HG02571 (cell line): ENCODE results near the gene POLL.
"Not testable (repeated sequence)": the region's sequence is repeated elsewhere in the genome, so short reads cannot be mapped to it uniquely, and the experiment has no call there.

Experiments
- ATAC-seq: cut with Tn5 transposase; IDR thresholded peaks from one replicate; pipeline ENCODE4 v1.9.1; 2021; ENCODE audit warnings: mild to moderate bottlenecking, moderate library complexity; ENCODE audit not compliant: unreplicated experiment

The POLL gene

GRCh38 chr10:101611096-101611905, 23.2 kb upstream of the POLL start:
- ATAC-seq, result no peak

DNA sequence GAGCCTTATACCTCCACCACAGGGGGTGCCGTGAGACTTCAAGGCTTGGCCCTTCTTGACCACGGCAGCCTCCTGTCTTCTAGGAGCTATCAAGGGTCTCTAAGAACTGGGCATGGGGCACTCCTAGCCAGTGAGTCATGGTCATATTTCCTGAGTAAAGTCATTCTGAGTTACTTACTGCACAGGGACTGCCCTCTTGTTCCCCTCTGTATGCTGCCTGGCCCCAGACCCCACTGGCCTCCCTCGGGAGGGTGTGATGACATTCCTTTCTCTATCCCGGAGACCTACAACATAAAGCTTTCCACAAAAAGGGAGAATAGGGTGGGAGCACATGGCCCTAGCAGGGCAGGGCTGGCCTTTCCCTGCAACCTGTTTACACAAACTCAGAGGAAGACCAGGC, 21.4 kb upstream of the POLL start:
- ATAC-seq, result no peak

DNA sequence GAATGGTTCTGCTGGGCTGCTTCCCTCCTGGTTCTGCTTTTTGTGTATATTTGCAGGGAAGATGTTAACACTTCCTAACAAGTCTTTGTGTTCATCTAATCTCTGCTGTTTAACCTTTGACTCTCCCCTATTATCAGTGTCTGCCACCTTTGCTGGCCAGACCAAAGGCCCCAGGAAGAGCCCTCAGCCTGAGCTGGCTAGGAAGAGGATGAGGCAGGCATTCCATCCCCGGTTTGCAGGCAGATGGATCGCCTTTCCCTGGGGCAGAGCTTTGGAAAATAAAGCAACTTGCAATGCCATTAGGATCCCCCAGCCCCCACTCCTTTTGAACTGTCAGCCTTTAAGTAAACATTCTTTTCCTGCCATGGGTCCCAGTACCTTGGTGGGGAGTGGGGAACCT, 19.1 kb upstream of the POLL start:
- no peak for ATAC-seq

- ATAC-seq, result no peak
These were observed 14.8 kb upstream of the POLL start for GRCh38 chr10:101602761-101603398.

DNA sequence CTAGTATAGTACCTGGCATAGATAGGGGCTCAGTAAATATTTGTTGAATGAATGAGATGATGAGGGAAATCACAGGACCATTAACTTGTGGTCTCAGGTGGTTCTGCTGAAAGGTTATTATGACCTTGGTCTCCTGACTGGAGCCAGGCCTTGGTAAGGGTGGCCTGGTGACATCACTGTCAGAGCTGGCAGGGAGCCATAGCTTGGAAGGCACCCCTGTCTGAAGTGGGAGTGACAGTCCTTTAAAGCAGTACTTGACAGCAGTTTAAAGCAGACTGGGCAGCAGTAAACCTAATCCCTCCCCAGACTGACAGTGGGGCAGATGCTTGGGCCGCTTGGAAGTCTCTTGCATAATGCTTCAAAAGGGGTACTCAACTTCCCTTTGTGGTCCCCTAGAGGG, 13.5 kb upstream of the POLL start:
- ATAC-seq, result no peak

DNA sequence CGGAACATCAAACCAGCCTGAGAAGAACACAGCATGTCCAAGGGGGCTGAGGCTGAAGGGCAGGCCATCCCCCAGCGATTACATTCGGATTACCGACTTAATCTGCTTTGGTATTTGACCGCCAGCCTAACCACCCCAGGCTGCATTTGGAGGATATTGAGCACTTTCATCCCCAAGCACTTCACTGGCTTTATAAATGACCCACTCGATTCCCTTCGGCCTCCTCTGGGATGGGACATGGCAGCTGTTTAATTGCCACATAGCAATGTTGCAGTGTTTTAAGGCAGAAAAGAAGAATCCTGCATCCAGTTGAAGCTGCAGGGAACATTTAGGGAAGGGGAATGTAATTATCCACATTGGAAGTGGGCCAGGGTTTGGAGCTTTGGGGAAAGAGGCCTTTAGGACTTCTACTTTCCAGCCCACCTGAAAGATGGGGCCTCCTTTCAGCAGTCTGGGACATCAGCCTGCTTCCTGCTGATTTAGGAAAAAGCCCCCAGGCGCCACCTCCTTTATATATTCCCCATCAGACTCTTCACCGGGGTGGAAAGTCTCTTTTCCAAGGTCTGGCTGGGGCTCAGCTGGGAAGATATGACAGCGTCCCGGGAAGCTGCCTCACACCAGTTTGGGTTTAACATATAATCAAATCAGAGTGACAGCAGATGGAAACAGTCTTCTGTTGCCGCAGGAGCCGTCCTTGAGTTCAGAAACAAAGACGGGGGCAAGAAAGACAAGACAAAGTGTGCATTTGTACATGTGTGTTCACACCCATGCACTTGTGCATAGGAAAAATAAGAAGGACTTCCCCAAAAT, 9.2 kb upstream of the POLL start:
- ATAC-seq, result no peak

DNA sequence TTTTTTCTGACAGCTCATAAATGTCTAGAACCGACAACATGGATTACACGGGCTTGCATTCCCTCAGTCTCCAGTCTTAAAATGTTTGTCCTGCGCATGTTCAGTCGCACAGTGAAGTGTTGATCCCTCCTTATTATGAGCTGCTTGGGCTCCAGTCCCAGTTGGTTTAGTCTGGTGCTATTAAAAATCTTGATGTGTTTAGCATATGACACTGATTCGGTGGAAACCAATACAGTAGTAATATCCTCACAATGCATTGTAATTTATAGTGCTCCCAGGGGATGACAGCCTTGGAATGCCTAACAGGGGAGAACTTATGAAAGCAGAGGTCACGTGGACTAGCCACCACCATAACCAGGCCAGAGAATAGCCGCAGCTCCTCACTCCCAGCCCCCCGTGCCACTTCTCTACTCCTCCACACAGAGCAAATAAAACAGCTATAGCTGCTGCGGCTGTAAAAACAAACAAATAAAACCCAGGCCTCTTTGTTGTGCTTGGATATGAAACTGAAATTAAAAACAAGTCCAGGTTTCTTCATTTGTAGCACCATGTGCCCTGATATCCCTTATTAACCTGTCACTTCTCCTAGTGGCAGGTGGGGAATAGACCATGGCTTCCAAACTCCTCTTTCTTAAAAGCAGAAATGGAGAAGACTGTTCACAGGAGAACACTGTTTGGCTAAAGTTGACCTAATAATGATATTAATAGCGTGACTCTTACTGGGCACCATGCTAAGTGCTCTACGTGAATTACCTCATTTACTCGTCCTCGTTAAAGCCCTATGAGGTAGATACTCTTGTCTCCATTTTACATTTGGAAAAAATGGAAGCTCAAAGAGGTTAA, 7.8 kb upstream of the POLL start:
- ATAC-seq, result no peak

DNA sequence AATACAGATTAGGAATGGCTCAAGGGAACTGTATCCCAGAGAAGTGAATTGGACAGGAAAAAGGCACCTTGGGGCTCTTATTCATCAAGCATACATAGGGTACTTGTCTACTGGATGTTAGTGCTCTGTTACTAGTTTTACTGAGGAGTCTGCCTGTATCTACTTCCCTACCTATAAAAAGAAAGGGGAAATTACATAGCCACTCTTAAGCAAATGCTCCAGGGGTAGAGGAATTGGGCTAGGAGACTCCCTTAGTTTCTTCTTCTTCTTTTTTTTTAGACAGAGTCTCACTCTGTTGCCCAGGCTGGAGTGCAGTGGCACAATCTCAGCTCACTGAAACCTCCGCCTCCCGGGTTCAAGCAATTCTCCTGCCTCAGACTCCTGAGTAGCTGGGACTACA, 5.3 kb upstream of the POLL start:
- ATAC-seq, result not testable (repeated sequence)

DNA sequence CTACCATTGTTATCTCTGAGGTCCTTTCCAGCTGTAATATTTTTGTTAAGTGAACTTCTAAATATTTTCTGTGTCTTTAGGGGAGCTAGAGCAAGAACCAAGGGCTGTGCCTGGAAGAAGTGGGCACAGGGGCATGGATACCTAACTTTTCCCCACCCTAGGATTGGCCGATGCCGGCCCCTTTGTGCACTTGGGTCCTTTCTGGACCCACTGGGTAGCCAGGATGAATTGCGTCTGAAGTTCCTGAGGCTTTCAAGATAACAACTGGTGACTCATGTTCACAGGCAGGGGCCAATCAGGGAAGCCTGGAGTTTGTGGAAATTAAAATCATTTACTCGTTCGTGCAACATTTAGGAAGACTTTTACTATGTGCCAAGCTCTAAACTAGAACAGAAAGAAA, 822 bp upstream of the POLL start:
- ATAC-seq, result no peak

GRCh38 chr10:101585841-101586240, 2.2 kb downstream of the POLL start:
- ATAC-seq, result no peak

DNA sequence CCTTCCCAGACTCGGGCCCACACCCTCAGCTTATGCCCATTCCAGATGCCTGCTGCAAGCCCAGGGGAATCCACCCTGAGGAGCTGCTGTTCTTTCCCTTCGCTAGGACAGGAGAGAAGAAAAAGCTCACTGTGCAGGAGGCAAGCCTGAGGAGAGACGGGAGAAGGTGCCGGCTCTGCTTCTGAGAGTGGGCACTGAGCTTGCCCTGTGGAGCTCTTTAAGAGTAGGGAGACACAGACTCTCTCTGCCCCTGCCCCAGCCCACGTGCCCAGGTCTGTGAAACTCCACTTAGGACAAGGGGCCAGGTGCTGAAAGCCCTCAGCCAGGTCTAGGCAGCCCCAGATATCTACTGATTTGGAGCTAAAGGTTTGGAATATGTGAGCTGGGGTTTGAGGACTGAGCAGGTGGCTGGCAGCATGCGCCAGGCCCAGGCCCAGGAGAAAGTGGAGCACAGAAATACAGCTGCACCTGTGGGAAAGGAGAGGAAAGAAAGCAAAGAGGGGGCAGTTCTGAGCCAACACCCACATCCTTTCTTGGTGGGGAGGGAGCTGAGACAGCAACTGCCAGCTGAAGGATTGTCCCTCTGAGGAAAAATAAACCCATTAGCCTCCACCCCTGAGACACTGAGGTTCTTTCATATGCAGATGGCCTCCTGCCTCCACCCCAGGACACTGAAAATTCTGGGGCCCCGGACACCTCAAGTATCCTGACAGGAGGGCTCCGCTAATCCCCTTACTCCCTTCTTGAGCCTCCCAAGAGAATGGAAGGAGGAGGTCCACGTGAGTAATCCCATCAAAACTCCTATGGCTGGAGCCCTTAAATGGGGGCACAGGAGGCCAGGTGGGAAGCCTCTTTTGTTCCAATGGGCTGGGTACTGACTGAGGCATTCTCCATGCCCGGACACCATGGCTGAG, 7.3 kb downstream of the POLL start:
- ATAC-seq, result no peak

- no peak for ATAC-seq
These were observed 8.6 kb downstream of the POLL start for GRCh38 chr10:101579516-101579870.

DNA sequence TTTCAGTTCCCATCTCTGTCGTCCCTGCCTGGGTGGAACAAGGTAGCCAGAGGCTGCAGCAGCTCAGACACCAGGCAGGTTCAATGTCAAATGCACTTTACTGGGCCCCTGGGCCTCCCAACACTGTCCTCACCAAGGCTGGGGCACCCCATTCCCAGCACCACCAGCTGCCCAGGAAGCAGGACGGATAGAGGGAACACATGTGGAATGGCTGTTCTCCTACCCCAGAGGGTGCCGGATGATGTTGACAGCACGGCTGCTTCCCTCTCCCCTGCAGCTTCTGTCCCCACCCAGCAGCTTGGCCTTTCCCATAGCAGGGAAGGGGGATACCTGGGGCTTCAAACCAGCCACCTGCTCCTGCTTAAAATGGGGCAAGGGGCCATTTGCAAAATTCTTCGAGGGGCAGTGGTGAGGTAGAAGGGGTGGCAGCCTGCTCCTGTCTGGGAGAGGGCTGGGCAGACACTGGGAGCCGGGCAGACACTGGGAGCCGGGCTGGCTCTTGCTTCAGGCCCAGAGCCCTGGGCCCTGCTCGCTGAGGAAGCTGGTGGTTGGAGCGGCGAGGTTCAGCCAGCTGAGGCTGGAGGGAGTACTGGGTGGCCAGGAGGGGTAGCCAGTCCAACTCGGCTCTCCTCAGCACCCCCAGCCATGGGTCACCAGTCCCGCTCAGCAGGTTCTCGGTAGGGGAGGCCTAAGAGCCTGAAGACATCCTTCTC, 9.1 kb downstream of the POLL start:
- ATAC-seq, result no peak

- ATAC-seq, result no peak
These were observed 9.9 kb downstream of the POLL start for GRCh38 chr10:101578192-101578591.

DNA sequence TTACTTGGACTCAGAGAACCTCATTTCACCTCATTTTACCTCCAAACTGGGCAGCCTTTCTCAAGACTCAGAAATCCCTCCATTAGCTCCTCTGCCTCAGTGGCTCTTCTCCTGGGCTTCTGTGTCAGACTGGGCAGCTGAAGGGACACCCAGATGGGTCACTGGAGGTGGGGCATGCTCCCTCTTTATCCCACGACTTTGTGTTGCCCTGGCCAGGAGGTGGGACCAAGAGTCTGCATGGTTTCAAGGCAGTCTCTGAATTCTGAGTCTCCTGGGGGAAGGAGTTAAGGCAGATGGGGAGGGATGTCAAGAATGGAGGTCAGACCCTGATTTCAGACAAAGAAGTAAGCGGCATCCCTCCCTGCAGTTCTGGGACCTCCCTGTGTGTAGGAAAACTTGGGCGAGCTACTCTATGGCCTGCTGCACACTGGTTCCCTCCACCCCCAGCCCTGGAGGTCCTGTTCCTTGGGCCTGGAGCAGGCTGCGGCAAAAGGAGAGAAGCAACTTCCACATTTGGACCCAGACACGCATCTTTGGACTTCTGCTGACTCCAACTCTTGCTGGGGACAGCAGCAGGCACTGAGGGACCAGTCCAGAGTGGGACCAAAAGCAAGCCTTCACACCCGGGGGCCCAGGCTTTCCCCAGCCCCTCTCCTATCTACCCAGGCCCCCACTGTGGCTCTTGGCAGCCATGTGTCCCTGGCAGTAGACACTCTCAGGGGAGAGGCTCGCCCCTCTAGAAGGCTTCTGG, 10.8 kb downstream of the POLL start:
- no peak for ATAC-seq

DNA sequence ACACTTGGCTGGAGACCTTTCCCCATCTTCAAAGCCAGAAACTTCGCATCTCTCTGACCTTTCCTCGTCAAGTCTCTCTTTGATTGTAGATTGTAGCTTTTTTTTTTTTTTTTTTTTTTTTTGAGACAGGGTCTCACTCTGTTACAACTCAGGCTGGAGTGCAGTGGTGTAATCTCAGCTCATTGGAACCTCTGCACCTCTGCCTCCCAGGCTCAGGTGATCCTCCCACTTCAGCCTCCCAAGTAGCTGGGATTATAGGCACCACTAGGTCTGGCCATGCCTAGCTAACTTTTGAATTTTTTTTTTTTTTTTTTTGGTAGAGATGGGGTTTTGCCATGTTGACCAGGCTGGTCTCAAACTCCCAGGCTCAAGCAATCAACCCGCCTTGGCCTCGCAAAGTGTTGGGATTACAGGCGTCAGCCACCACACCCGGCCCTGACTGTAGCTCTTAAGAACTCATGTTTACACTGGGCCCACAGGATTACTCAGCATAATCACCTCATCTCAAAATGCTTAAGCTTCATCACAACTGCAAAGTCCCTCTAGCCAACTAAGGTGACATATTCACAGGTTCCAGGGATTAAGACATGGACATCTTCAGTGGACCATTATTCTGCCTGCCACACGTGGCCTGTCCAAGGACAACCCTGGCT, 11.7 kb downstream of the POLL start:
- ATAC-seq, result no peak

DNA sequence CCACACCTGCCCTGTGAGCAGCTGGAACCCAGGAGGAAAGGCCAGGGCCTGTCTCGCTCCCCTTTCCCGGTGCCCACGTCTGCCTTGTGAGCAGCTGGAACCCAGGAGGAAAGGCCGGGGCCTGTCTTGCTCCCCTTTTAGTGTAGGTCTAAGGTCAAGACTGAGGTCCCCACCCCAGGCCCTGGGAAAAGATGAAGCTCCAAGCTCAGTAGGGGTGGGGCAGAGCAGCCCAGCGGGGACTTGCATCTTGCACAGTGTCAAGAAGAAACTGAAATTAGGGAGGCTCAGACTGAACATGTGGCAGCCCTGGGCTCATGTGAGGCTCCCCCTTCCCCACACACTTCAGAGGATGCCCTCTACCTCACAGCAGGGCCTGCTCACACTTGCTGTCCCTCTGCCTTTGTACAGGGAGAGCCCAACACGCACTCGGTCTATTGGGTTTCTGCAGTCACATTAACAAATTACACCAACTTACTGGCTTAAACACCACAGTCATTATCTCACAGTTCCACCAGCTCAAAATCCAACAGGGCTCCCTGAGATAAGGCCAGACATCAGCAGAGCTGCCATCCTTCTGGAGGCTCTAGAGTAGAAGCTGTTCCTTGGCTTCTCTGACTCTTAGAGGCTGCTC, 12.4 kb downstream of the POLL start:
- no peak for ATAC-seq

- no peak for ATAC-seq
These were observed 13.0 kb downstream of the POLL start for GRCh38 chr10:101575091-101575490.
